DMS 273 (cell line): ENCODE results near the gene WDR81.
"Not testable (repeated sequence)": the region's sequence is repeated elsewhere in the genome, so short reads cannot be mapped to it uniquely, and the experiment has no call there.

Experiments
- DNase-seq: peaks from one replicate; lab custom pipeline; 2025; ENCODE audit not compliant: unreplicated experiment; lab: John Stamatoyannopoulos, UW

WDR81 gene

DNA sequence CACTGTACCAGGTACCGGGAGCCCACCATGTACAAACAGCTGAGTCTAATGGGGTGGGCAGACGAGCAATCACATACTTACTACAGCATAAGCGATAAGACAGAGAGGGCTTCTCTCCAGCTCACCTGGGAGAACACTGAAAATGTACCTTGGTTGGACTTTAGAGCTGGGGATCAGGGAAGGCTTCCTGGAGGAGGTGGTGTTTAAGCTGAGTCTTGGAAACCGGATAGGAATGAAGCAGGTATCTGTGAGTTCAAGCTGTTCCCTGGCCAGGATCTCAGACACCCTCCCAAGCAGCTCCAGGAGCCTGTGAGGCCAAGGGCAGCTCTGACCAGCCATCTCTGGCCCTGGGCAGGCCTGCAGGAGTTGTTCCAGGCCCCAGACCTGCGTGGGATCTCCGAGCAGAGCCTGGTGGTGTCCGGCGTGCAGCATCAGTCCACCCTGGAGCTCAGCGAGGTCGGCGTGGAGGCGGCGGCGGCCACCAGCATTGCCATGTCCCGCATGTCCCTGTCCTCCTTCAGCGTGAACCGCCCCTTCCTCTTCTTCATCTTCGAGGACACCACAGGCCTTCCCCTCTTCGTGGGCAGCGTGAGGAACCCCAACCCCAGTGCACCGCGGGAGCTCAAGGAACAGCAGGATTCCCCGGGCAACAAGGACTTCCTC, 29.4 kb downstream of the WDR81 start:
- DNase-seq: no peak

DNA sequence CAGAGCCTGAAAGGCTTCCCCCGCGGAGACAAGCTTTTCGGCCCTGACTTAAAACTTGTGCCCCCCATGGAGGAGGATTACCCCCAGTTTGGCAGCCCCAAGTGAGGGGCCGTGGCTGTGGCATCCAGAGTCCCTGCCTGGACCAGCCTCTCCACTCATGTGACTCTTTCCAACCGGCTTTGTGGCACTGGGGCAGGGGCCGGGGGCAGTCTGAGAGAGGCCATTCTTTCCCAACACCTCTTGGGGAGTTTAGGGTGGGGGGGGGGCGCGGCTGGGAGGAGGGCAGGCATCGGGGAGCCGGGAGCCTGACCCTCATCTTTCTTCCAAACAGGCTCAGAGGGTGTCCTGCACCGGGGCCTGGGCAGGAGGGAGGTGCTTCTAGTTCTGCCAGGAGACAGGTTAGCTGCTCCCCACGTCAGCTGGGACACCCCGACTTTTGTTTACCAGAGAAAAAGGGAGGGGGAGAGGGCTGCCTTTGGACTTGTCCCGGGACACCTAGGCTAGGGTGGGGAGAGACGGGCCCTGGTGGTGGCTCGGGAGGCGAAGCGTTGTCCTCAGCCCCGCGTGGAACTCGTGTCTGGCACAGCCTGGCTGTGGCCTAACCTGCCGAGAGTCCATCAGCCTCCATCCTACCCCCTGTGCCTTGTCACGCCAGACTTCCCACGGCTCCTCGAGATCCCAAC, 30.1 kb downstream of the WDR81 start:
- DNase-seq: no peak

DNA sequence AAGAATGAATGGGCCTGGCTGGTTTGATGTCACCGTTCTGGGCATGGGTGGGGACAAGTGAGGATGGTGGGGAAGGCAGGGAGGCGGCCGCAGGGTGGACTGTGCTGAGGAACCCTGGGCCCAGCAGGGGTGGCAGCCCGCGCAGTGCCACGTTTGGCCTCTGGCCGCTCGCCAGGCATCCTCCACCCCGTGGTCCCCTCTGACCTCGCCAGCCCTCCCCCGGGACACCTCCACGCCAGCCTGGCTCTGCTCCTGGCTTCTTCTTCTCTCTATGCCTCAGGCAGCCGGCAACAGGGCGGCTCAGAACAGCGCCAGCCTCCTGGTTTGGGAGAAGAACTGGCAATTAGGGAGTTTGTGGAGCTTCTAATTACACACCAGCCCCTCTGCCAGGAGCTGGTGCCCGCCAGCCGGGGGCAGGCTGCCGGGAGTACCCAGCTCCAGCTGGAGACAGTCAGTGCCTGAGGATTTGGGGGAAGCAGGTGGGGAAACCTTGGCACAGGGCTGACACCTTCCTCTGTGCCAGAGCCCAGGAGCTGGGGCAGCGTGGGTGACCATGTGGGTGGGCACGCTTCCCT, 30.8 kb downstream of the WDR81 start:
- peak; percentile 75 for DNase-seq

DNA sequence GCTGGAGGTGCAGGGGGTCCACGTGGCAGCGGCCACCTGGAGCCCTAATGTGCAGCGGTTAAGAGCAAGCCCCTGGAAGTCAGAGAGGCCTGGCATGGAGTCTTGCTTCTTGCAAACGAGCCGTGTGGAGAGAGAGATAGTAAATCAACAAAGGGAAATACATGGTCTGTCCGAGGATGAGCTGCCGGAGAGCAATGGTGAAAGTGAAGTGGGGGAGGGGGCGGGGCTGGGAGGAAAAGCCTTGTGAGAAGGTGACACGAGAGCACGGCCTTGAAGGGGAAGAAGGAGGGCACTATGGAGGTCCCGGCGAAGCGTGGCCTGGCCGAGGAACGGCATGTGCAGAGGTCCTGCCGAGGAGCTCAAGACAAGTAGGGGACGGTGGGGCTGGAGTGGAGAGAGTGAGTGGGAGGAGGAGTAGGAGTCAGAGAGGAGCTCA, 31.3 kb downstream of the WDR81 start:
- no peak for DNase-seq

DNA sequence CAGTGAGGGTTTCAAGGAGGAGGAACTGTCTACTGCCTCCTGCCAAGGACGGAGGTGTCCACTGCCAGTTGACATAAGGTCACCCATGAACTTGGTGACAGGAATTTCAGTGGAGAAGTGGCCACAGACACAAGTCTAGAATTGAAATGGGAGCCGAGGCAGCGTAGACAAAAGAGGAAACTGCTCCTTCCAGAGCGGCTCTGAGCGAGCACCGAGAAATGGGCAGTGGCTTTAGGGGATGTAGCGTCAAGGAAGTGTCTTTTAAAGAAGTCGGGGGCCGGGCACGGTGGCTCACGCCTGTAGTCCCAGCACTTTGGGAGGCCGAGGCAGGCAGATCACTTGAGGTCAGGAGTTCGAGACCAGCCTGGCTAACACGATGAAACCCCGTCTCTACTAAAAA, 34.3 kb downstream of the WDR81 start:
- DNase-seq: no peak

DNA sequence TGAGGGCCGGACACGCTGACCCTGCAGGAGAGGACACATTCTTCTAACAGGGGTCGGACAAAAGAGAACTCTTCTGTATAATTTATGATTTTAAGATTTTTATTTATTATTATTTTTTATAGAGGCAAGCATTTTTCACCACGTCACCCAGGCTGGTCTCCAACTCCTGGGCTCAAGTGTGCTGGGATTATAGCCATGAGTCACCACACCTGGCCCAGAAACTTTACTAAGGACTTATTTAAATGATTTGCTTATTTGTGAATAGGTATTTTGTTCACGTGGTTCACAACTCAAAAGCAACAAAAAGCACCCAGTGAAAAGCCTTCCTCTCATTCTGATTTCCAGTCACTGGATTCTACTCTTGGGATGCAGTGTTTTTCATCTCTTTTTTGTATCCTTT, 35.0 kb downstream of the WDR81 start:
- DNase-seq: no peak

DNA sequence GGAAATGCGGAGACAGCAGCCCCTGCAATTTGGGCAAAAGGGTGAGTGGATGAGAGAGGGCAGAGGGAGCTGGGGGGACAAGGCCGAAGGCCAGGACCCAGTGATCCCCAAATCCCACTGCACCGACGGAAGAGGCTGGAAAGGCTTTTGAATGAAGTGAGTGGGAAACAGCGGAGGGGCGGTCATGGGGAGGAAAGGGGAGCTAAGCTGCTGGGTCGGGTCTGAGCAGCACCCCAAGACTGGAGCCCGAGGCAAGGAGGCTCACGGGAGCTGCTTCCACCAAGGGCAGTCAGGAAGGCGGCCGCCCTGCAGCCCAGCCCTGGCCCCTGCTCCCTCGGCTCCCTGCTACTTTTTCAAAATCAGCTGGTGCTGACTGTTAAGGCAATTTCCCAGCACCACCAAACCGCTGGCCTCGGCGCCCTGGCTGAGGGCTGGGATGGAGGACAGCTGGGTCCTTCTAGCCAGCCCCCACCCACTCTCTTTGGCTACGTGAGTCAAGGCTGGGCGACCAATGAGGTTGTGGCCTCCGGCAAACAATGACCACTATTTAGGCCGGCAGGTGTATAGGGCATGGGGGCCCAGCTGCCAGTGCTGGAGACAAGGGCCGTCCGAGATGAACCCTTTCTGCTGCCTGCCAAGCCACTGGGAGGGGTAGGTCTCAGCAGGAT, 37.9 kb downstream of the WDR81 start:
- peak; percentile 31 for DNase-seq

DNA sequence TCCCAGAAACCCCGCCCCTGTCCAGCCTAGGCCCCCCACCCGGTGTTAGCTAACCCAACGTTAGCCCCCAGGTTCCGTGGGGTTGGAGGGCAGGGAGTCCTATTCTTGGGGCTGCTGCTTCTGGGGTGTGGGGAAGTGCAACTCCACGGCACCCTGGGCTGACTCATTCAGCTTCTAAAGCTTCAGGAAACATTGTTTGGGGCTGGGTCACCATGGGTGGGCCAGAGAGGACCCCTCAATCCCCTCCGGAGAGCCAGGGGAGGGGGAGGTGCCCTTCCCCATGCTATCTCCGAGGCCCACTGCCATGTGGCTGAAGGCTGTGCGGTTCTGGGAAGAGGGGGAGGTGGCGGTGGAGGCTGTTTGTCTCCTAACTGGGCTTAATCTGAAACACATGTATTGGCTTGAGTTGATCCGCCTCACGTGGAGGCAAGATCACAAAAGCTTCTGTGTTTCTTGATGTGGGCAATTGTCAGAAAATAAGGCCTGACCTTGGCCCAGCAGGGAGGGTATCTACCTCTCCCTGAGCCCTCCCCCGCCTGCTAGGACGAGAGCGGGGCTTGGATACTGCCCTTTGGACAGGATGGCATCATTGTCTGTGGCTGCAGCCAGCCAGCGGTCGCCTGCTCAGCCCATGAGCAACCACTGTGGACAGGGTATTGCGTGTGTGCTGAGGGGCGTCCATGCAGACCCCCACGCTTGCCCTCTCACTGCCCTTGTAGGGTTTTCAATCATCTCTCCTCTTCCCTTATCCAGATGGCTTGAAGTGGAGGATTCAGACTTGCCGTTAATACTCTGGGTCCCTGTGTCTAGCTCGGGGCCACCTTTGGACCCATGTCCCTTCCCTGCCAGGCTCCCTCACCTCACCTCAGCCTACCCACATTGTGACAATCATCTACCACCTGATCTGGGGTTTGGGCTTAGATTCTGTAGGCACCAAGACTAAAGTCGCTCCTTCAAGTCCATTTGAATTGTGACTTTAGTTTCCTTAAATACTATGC, 38.7 kb downstream of the WDR81 start:
- no peak for DNase-seq

DNA sequence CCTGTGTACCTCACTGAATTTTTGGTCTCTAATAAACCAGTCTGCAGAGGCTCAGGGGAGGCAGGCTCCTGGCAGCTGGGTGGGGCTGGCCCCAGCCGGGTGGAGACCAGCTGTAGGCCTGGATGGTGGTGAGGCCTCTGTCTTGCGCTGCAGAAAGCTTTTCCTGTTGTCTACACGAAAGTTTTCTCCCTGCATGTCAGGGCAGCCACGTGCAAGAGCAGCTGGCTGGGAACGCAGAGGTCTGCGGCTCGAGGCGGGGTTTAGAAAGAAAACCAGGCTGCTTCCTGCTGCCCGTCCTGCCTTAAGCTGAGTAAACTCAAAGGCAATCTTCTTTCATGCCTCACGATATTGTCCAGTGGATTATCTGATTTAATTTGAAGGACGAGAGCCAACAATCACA, 39.8 kb downstream of the WDR81 start:
- DNase-seq: peak; percentile 38

DNA sequence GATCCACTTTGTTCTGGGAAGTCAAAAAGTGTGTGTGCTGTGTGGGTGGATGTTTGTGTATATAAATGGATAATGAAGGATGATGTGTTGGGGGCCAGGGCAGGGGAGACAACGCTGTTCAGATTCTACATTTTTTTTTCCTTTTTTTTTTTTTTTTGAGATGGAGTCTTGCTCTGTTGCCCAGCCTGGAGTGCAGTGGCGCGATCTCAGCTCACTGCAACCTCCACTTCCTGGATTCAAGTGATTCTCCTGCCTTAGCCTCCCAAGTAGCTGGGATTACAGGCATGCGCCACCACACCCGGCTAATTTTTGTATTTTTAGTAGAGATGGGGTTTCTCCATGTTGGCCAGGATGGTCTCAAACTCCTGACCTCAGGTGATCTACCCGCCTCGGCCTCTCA, 40.2 kb downstream of the WDR81 start:
- DNase-seq: not testable (repeated sequence)

DNA sequence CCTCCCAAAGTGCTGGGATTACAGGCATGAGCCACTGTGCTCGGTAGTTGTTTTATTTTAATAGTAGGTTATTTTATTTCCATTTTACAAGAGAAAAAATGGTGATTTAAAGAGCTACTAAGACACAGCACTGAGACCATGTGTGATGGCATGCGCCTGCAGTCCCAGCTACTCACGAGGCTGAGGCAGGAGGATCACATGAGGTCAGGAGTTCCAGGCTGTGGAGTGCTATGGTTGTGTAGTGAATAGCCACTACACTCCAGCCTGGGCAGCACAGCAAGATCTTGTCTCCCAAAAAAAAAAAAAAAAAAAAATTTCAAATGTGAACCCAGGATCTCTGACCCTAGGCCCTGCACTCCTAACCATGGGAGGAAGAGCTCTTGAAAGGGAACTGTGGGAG, 41.1 kb downstream of the WDR81 start:
- no peak for DNase-seq

DNA sequence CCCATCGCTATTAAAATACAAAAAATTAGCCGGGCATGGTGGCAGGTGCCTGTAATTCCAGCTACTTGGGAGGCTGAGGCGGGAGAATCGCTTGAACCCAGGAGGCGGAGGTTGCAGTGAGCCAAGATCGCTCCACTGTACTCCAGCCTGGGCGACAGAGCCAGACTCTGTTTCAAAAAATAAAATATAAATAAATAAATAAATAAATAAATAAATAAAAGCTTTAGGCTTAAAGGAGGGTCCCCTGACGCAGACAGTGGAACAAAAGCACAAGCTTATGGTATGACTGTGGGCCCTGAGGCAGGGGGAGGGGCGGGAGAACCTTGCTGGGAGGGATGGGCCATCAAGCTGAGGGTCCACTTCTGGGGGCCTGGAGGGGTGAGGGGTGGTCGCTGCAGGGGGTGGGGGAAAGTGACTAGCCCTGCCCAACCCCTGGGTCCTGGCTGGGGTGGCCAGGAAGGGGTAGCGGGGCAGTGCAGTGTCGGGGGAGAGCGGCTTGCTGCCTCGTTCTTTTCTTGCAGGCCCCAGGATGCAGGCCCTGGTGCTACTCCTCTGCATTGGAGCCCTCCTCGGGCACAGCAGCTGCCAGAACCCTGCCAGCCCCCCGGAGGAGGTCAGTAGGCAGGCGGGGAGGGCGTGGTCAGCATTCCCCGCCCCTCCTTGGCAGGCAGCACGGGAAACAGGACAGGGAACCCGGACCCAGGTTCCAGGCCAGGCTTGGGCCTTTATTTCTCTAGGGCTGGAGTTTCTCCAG, 42.1 kb downstream of the WDR81 start:
- DNase-seq: peak; percentile 29

DNA sequence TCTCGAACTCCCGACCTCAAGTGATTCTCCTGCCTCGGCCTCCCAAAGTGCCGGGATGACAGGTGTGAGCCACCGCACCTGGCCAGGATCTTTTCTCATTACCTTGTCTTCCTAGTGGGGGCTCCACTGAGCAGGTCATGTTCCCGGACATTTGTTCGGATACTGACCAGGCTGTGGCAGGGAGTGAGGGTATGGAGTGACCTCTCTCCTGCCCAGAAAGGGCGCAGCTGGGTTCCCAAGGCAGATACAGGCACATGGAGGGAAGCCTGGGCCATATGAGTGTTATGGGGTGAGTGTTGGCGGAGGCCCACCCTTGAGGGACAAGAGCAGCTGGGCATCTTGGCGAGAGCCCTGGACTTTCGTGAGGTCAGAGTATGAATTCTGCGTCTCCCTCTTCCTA, 42.9 kb downstream of the WDR81 start:
- no peak for DNase-seq

DNA sequence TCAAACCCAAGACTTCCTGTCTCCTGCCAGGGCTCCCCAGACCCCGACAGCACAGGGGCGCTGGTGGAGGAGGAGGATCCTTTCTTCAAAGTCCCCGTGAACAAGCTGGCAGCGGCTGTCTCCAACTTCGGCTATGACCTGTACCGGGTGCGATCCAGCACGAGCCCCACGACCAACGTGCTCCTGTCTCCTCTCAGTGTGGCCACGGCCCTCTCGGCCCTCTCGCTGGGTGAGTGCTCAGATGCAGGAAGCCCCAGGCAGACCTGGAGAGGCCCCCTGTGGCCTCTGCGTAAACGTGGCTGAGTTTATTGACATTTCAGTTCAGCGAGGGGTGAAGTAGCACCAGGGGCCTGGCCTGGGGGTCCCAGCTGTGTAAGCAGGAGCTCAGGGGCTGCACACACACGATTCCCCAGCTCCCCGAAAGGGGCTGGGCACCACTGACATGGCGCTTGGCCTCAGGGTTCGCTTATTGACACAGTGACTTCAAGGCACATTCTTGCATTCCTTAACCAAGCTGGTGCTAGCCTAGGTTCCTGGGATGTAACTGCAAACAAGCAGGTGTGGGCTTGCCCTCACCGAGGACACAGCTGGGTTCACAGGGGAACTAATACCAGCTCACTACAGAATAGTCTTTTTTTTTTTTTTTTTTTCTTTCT, 45.4 kb downstream of the WDR81 start:
- DNase-seq: peak; percentile 46

DNA sequence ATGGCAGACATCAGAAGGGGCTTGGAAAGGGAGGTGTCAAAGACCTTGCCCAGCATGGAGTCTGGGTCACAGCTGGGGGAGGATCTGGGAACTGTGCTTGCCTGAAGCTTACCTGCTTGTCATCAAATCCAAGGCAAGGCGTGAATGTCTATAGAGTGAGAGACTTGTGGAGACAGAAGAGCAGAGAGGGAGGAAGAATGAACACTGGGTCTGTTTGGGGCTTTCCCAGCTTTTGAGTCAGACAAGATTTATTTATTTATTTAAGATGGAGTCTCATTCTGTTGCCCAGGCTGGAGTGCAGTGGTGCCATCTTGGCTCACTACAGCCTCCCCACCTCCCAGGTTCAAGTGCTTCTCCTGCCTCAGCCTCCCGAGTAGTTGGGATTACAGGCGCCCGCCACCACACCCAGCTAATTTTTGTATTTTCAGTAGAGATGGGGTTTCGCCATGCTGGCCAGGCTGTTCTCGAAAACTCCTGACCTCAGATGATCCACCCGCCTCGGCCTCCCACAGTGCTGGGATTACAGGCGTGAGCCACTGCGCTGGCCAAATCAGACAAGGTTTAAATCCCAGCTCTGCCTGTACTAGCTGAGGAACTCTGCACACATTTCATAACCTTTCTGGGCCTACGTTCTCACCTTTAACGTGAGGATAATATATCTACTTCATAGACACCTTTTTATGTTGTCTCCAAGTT, 48.6 kb downstream of the WDR81 start:
- DNase-seq: not testable (repeated sequence)

DNA sequence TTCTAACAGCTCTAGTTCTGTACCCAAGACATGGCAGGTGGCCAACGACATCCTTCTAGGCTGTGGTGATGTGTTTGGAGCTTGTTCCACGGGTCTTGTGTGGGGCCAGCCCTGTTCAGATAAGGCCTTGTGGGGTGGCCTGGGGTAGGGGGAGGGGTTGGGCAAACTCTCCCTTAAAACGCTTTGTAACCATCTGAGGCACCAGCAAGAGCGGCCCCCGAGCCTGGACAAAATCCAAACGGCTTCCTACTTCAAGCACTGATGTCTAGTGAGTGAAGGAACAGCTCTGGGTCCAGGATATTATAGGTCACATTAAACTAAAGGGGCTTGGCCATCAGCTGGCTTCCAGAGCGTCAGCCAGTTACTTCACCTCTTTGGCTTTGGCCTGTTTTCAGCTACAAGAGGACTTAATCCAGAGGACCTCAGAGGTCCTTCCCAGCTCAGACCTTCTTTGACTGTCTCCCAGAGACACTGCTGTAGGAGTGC, 49.2 kb downstream of the WDR81 start:
- no peak for DNase-seq

DNA sequence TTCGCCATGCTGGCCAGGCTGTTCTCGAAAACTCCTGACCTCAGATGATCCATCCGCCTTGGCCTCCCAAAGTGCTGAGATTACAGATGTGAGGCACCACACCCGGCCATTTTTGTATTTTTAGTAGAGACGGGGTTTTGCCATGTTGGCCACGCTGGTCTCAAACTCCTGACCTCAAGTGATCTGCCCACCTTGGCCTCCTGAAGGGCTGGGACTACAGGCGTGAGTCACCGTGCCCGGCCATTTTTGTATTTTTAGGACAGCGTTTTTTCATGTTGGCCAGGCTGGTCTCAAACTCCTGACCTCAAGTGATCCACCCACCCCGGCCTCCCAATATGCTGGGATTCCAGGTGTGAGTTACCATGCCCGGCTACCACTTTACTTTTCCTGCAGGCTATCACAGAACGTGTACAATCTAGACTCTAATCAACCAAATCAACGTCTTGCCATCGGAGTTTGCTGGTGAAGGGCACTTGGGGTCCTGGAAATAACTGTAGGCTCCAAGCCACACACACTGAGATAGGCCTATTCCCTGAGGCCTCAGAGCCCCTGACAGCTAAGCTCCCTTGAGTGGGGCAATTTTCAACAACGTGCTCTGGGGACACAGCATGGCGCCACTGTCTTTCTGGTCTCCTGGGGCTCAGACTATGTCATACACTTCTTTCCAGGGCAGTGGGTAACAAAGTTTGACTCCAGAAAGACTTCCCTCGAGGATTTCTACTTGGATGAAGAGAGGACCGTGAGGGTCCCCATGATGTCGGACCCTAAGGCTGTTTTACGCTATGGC, 50.1 kb downstream of the WDR81 start:
- no peak for DNase-seq

DNA sequence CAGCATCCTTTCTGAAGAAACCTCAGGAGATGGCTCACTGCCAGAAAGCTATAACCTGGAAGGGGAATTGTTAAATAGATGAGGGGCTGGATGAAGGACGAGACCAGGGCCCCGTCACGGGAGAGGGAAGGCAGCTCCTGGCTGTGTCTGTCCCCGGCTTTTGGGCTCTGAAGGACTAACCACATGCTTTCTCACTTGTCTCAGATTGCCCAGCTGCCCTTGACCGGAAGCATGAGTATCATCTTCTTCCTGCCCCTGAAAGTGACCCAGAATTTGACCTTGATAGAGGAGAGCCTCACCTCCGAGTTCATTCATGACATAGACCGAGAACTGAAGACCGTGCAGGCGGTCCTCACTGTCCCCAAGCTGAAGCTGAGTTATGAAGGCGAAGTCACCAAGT, 51.8 kb downstream of the WDR81 start:
- DNase-seq: no peak
